ENCODE results near the gene SPIRE1.

DNA sequence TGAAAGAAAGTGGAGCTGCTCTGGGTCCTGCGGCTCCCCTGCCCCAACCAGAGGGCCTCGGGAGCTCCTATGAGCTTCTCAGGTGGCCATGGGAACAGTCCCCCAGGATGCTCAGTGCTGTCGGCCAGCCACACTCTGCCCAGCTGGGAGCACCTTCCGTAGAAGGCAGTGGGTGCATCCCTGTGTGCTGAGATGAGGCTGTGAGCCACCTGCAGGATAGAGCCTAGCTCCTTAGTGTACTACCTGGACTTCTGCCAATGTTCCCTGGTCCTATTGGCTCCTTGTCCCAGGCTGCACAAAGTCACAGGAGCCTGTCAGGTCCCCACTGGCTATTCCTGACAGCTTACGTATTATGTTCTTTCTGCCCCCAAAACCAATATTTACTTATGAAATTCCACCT, 234.1 kb downstream of the SPIRE1 start:
- TF ChIP-seq EZH2phosphoT487 (IDR thresholded peaks at IDR 0.05; ENCODE audit: borderline replicate concordance, low read depth, low read length) (no peak), CTCF (conservative IDR thresholded peaks at IDR 0.05; ENCODE audit: low read length) (no peak)
